ENCODE data around the gene SLC6A1. TPM values are rescaled to one million over a fixed set of nuclear protein-coding genes. Genes with fewer than 3 reads are reported as not detected.

SLC6A1 gene
- total RNA-seq, 1 experiment from 2014 or later = not detected

GRCh38 chr3:10988991-10989484 is 3.5 kb upstream of the SLC6A1 start:
- H3K27ac ChIP-seq (ENCODE audit: insufficient read length, low read depth, low read length) = no peak overlapping the region
- no peaks in the 10 kb centered on the region for H4K20me1 ChIP-seq (ENCODE audit: control insufficient read depth, insufficient read depth, insufficient read length)
- no peak overlapping the region for H3K18ac ChIP-seq (ENCODE audit: insufficient read length, low read depth, low read length)
- no peak overlapping the region for H4K91ac ChIP-seq (ENCODE audit: insufficient read length, low read depth, low read length)
- no peak overlapping the region for H3T11ph ChIP-seq (ENCODE audit: low read length)
- H3K36me3 Mint-ChIP-seq (ENCODE audit: insufficient read depth in 1 of 3, low read depth in 3 of 3) = no peaks in the 10 kb centered on the region
- no peak overlapping the region for H3K4me3 Mint-ChIP-seq
- peaks cover 11% of the 10 kb centered on the region; the same call in 1 of the 2 replicates for H3K27me3 ChIP-seq (ENCODE audit: insufficient read depth, low read length)
- H3K4me1 ChIP-seq (ENCODE audit: insufficient read depth, low read length) = no peaks in the 10 kb centered on the region; the same call in 1 of the 2 replicates
- DNase-seq = no peak
- H3K79me1 ChIP-seq (ENCODE audit: insufficient read depth, low read depth, low read length, poor library complexity, severe bottlenecking) = no peaks in the 10 kb centered on the region
- peaks cover 61% of the 10 kb centered on the region for H3K27me3 Mint-ChIP-seq (ENCODE audit: low read depth)
- no peak overlapping the region for H3K27ac Mint-ChIP-seq
- peaks cover 5% of the 10 kb centered on the region for H3K23me2 ChIP-seq (ENCODE audit: insufficient read length, low read depth, low read length, poor library complexity, severe bottlenecking)
- H3K9me3 Mint-ChIP-seq = no peaks in the 10 kb centered on the region; a peak in 1 of 5 replicates
- no peak overlapping the region for H3K9ac ChIP-seq (ENCODE audit: extremely low read depth, insufficient read length, low read length)
- no peaks in the 10 kb centered on the region for H3K79me2 ChIP-seq (ENCODE audit: insufficient read depth, low read length)
- H3K23ac ChIP-seq (ENCODE audit: insufficient read length, low read depth, low read length) = no peak overlapping the region
- peaks cover 17 to 29% of the 10 kb centered on the region in 2 experiments for H3K4me1 Mint-ChIP-seq
- WGBS (ENCODE audit: extremely low coverage, insufficient read length, low lambda C conversion rate) = no CpG with 5 or more reads among the region's 7 CpGs
- H4K8ac ChIP-seq (replicated peaks; ENCODE audit: insufficient read length, low read depth, low read length) = no peak overlapping the region
- TF ChIP-seq CTCF (conservative IDR thresholded peaks at IDR 0.05) = no peak
- H3K9me3 ChIP-seq (ENCODE audit: control insufficient read depth, low read depth, low read length) = no peaks in the 10 kb centered on the region
- H3K14ac ChIP-seq (ENCODE audit: insufficient read depth, low read length) = no peak overlapping the region
- no peak overlapping the region for H2BK120ac ChIP-seq (ENCODE audit: low read depth, low read length, poor library complexity, severe bottlenecking)
- H2AFZ ChIP-seq (ENCODE audit: low read length) = no peak overlapping the region
- no peak overlapping the region for H3K56ac ChIP-seq (ENCODE audit: insufficient read length, low read depth, low read length)
- H3K4ac ChIP-seq (ENCODE audit: low read depth, low read length) = no peak overlapping the region
- no peak overlapping the region for H2BK20ac ChIP-seq (ENCODE audit: low read depth, low read length, poor library complexity, severe bottlenecking)
- no peak overlapping the region for H2AK5ac ChIP-seq (ENCODE audit: insufficient read length, low read length)
- H2BK15ac ChIP-seq (ENCODE audit: low read depth, low read length) = no peak overlapping the region
- H4K5ac ChIP-seq (ENCODE audit: insufficient read length, low read depth, low read length) = no peak overlapping the region
- no peak overlapping the region for H3K4me2 ChIP-seq (ENCODE audit: insufficient read depth, insufficient read length, low read length)
- H2BK12ac ChIP-seq (ENCODE audit: insufficient read length, low read depth, low read length) = no peak overlapping the region
- H2BK5ac ChIP-seq (ENCODE audit: insufficient read length, low read length) = no peak overlapping the region
